ENCODE measurements around the gene EXOC3. TPM values are rescaled to one million over a fixed set of nuclear protein-coding genes. Genes with fewer than 3 reads are reported as not detected.

EXOC3 gene
- total RNA-seq, 4 donors from 2014 or later: 39.1 to 54.6 (median 42.8) TPM

GRCh38 chr5:478982-479535 is 36.1 kb downstream of the EXOC3 start:
- Histone ChIP-seq H3K27ac (no peak overlapping the region), H3K27me3 (peaks cover 0 to 90% (median 8%) of the 10 kb centered on the region in 4 donors), H3K36me3 (no peaks in the 10 kb centered on the region), H3K4me1 (peaks cover 14 to 29% (median 20%) of the 10 kb centered on the region in 3 donors), H3K9me3 (no peaks in the 10 kb centered on the region), H3K4me3 (no peak overlapping the region)
- no peak for TF ChIP-seq CTCF (IDR thresholded peaks at IDR 0.05)
- TF ChIP-seq POLR2A (IDR thresholded peaks at IDR 0.05): no peak
- no peak for DNase-seq
- no CpG with 5 or more reads among the region's 18 CpGs for WGBS, 2 donors
- intact Hi-C loops (cut with DNase I): no loop called here

- H3K27ac ChIP-seq: no peak overlapping the region
- H3K4me3 ChIP-seq: no peak overlapping the region
- H3K4me1 ChIP-seq: peaks cover 10 to 25% (median 19%) of the 10 kb centered on the region in 3 donors
- H3K36me3 ChIP-seq: no peaks in the 10 kb centered on the region
- TF ChIP-seq POLR2A (IDR thresholded peaks at IDR 0.05): no peak
- no peak for TF ChIP-seq CTCF (IDR thresholded peaks at IDR 0.05)
- H3K27me3 ChIP-seq: peaks cover 0 to 94% (median 7%) of the 10 kb centered on the region in 4 donors
- WGBS, 2 donors: 71% methylated on average over 15 of the region's 34 CpGs; no CpG with 5 or more reads in 1 of the 2 donors
- H3K9me3 ChIP-seq: no peaks in the 10 kb centered on the region
- DNase-seq: no peak
- intact Hi-C loops (cut with DNase I): no loop called here
Measured at GRCh38 chr5:479566-480319, 36.8 kb downstream of the EXOC3 start.

- Histone ChIP-seq H3K9me3 (no peaks in the 10 kb centered on the region), H3K27ac (no peak overlapping the region), H3K4me3 (no peak overlapping the region), H3K4me1 (peaks cover 0 to 19% (median 3%) of the 10 kb centered on the region in 3 donors), H3K27me3 (peaks cover 0 to 94% (median 2%) of the 10 kb centered on the region in 4 donors), H3K36me3 (no peaks in the 10 kb centered on the region)
- intact Hi-C loops (cut with DNase I): no loop called here
- WGBS, 2 donors: 67 to 88% methylated on average over 4 to 6 of the region's 23 CpGs
- no peak for TF ChIP-seq POLR2A (IDR thresholded peaks at IDR 0.05)
- no peak for TF ChIP-seq CTCF (IDR thresholded peaks at IDR 0.05)
- no peak for DNase-seq
Measured at GRCh38 chr5:481347-481746, 38.4 kb downstream of the EXOC3 start.

- no peak for DNase-seq
- Histone ChIP-seq H3K27ac (no peak overlapping the region), H3K4me3 (no peak overlapping the region), H3K36me3 (no peaks in the 10 kb centered on the region), H3K4me1 (peaks cover 0 to 13% (median 0%) of the 10 kb centered on the region in 3 donors), H3K27me3 (peaks cover 0 to 89% (median 2%) of the 10 kb centered on the region in 4 donors), H3K9me3 (no peaks in the 10 kb centered on the region)
- WGBS, 2 donors: 56% methylated on average over 5 of the region's 24 CpGs; no CpG with 5 or more reads in 1 of the 2 donors
- TF ChIP-seq CTCF (IDR thresholded peaks at IDR 0.05): no peak
- no peak for TF ChIP-seq POLR2A (IDR thresholded peaks at IDR 0.05)
- intact Hi-C loops (cut with DNase I): no loop called here
Measured at GRCh38 chr5:482021-482420, 39.0 kb downstream of the EXOC3 start.

GRCh38 chr5:482506-482905 is 39.5 kb downstream of the EXOC3 start:
- WGBS, 2 donors: 90 to 94% methylated on average over 2 to 8 of the region's 27 CpGs
- Histone ChIP-seq H3K27me3 (peaks cover 0 to 85% (median 2%) of the 10 kb centered on the region in 4 donors), H3K9me3 (no peaks in the 10 kb centered on the region)

More at GRCh38 chr5:482506-482905, 39.5 kb downstream of the EXOC3 start:
- TF ChIP-seq POLR2A (IDR thresholded peaks at IDR 0.05) (no peak), CTCF (IDR thresholded peaks at IDR 0.05) (no peak)
- DNase-seq: no peak
- Histone ChIP-seq H3K36me3 (no peaks in the 10 kb centered on the region), H3K4me3 (no peak overlapping the region), H3K27ac (no peak overlapping the region), H3K4me1 (peaks cover 0 to 11% (median 0%) of the 10 kb centered on the region in 3 donors)
- intact Hi-C loops (cut with DNase I): no loop called here
